Panc1 (cell line): ENCODE results near the gene LUZP2.

Experiments used
- CTCF ChIP-seq: fragments of 450-650 bp; IDR thresholded peaks from 2 replicates; pipeline ENCODE4 v1.5.1; 2017; ENCODE audit warnings: mild to moderate bottlenecking
- REST ChIP-seq, 2 experiments: IDR thresholded peaks; 2 replicates each; pipeline ENCODE4 v1.6.1; 2011 to 2012; ENCODE audit warnings: low read depth in 2 of 2, control low read depth in 1 of 2, low read length in 1 of 2, mild to moderate bottlenecking in 1 of 2, moderate library complexity in 1 of 2; ENCODE audit not compliant: insufficient read depth in 1 of 2

- no peak for TF ChIP-seq CTCF
- TF ChIP-seq REST (IDR thresholded peaks at IDR 0.05; ENCODE audit: insufficient read depth in 1 of 2, low read depth in 2 of 2, low read length in 1 of 2): no peak
Observed at GRCh38 chr11:24609192-24610119, 112.6 kb downstream of the LUZP2 start.
